ENCODE data around the gene CIT. TPM values are rescaled to one million over a fixed set of nuclear protein-coding genes. Genes with fewer than 3 reads are reported as not detected.

CIT gene
- total and polyA plus RNA-seq, 9 of the 15 experiments (the other 6 are each of a cell fraction or from before 2014, with no cell fraction given) = 1.1 to 46.7 (median 21.3) TPM

DNA sequence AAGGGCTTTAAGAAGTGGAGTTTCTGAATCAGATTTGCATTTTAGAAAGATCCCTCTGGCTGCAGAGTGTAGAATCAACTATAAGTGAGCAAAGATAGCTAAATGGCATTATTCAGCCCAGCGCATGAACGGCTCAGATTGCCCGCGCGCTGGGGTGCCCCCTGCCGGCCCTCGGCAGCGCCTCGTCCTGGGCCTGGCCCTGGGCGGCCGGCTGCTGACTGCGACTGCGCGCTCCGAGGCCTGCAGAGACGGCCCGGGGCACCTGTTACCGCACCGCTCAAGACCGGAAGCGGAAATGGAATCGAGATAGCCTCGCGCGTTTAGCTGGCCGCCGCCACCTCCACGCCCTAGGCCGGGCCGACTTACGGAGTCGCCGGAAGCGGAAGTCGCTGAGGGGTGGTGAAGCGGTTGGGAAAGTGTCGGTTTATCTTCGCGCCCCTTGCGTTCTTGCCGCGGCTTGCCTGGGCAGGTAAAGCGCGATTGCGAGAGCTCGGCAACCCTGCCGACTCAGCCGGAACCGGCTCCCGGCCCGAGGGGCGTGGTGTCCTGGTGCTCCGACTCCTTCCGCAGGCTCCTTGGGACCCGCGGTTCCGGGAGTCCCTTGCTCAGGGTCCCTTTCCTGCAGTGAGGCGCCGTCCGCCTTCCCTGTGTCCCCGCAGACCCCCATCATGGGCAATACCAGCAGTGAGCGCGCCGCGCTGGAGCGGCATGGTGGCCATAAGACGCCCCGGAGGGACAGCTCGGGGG, 209.4 kb downstream of the CIT start, which contains the start of gene PRKAB1 (continued):
- TF ChIP-seq ZFX (CRISPR knock-in tag; IDR thresholded peaks at IDR 0.05) (peak; percentile 84), FOXA3 (CRISPR knock-in tag; conservative IDR thresholded peaks at IDR 0.05 in 1 of 2, IDR thresholded peaks at IDR 0.05 in 1 of 2) (no peak), SRSF9 (IDR thresholded peaks at IDR 0.05; ENCODE audit: borderline replicate concordance, low read depth, low read length) (no peak), ARHGAP35 (IDR thresholded peaks at IDR 0.05; ENCODE audit: partially characterized antibody) (no peak), TAF15 (IDR thresholded peaks at IDR 0.05; ENCODE audit: low read depth, low read length) (no peak), SMARCB1 (IDR thresholded peaks at IDR 0.05; ENCODE audit: insufficient read length, low read depth) (no peak), ZNF174 (CRISPR knock-in tag; IDR thresholded peaks at IDR 0.05) (no peak), HLTF (IDR thresholded peaks at IDR 0.05) (no peak), SMAD1 (IDR thresholded peaks at IDR 0.05; ENCODE audit: low read depth, low read length, partially characterized antibody) (peak; percentile 70), ZBTB1 (CRISPR knock-in tag; IDR thresholded peaks at IDR 0.05; ENCODE audit: borderline replicate concordance, low read depth) (peak; percentile 96), ZC3H8 (IDR thresholded peaks at IDR 0.05) (no peak), ZSCAN29 (IDR thresholded peaks at IDR 0.05) (no peak)
- TF ChIP-seq, protein P1, sequence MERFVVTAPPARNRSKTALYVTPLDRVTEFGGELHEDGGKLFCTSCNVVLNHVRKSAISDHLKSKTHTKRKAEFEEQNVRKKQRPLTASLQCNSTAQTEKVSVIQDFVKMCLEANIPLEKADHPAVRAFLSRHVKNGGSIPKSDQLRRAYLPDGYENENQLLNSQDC (CRISPR knock-in tag; IDR thresholded peaks at IDR 0.05) = no peak
- TF ChIP-seq, protein P2, sequence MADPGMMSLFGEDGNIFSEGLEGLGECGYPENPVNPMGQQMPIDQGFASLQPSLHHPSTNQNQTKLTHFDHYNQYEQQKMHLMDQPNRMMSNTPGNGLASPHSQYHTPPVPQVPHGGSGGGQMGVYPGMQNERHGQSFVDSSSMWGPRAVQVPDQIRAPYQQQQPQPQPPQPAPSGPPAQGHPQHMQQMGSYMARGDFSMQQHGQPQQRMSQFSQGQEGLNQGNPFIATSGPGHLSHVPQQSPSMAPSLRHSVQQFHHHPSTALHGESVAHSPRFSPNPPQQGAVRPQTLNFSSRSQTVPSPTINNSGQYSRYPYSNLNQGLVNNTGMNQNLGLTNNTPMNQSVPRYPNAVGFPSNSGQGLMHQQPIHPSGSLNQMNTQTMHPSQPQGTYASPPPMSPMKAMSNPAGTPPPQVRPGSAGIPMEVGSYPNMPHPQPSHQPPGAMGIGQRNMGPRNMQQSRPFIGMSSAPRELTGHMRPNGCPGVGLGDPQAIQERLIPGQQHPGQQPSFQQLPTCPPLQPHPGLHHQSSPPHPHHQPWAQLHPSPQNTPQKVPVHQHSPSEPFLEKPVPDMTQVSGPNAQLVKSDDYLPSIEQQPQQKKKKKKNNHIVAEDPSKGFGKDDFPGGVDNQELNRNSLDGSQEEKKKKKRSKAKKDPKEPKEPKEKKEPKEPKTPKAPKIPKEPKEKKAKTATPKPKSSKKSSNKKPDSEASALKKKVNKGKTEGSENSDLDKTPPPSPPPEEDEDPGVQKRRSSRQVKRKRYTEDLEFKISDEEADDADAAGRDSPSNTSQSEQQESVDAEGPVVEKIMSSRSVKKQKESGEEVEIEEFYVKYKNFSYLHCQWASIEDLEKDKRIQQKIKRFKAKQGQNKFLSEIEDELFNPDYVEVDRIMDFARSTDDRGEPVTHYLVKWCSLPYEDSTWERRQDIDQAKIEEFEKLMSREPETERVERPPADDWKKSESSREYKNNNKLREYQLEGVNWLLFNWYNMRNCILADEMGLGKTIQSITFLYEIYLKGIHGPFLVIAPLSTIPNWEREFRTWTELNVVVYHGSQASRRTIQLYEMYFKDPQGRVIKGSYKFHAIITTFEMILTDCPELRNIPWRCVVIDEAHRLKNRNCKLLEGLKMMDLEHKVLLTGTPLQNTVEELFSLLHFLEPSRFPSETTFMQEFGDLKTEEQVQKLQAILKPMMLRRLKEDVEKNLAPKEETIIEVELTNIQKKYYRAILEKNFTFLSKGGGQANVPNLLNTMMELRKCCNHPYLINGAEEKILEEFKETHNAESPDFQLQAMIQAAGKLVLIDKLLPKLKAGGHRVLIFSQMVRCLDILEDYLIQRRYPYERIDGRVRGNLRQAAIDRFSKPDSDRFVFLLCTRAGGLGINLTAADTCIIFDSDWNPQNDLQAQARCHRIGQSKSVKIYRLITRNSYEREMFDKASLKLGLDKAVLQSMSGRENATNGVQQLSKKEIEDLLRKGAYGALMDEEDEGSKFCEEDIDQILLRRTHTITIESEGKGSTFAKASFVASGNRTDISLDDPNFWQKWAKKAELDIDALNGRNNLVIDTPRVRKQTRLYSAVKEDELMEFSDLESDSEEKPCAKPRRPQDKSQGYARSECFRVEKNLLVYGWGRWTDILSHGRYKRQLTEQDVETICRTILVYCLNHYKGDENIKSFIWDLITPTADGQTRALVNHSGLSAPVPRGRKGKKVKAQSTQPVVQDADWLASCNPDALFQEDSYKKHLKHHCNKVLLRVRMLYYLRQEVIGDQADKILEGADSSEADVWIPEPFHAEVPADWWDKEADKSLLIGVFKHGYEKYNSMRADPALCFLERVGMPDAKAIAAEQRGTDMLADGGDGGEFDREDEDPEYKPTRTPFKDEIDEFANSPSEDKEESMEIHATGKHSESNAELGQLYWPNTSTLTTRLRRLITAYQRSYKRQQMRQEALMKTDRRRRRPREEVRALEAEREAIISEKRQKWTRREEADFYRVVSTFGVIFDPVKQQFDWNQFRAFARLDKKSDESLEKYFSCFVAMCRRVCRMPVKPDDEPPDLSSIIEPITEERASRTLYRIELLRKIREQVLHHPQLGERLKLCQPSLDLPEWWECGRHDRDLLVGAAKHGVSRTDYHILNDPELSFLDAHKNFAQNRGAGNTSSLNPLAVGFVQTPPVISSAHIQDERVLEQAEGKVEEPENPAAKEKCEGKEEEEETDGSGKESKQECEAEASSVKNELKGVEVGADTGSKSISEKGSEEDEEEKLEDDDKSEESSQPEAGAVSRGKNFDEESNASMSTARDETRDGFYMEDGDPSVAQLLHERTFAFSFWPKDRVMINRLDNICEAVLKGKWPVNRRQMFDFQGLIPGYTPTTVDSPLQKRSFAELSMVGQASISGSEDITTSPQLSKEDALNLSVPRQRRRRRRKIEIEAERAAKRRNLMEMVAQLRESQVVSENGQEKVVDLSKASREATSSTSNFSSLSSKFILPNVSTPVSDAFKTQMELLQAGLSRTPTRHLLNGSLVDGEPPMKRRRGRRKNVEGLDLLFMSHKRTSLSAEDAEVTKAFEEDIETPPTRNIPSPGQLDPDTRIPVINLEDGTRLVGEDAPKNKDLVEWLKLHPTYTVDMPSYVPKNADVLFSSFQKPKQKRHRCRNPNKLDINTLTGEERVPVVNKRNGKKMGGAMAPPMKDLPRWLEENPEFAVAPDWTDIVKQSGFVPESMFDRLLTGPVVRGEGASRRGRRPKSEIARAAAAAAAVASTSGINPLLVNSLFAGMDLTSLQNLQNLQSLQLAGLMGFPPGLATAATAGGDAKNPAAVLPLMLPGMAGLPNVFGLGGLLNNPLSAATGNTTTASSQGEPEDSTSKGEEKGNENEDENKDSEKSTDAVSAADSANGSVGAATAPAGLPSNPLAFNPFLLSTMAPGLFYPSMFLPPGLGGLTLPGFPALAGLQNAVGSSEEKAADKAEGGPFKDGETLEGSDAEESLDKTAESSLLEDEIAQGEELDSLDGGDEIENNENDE (IDR thresholded peaks at IDR 0.05; ENCODE audit: low read depth, low read length) = no peak
- TF ChIP-seq, protein P3, sequence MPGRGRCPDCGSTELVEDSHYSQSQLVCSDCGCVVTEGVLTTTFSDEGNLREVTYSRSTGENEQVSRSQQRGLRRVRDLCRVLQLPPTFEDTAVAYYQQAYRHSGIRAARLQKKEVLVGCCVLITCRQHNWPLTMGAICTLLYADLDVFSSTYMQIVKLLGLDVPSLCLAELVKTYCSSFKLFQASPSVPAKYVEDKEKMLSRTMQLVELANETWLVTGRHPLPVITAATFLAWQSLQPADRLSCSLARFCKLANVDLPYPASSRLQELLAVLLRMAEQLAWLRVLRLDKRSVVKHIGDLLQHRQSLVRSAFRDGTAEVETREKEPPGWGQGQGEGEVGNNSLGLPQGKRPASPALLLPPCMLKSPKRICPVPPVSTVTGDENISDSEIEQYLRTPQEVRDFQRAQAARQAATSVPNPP (IDR thresholded peaks at IDR 0.05; ENCODE audit: borderline replicate concordance, insufficient read depth, insufficient read length) = no peak

Data from K562 (cell line).